NB4 (cell line): ENCODE data around the gene NPAS2.
A peak's percentile ranks its signal among the peaks of the same experiment; 100 is the strongest.

ENCODE experiments used
- DNase-seq: peaks from one replicate; pipeline ENCODE4 v3.0.0; 2010; ENCODE audit warnings: low read depth
- H3K4me3 ChIP-seq: one replicate; pipeline ENCODE4 v1.5.1; 2011; ENCODE audit warnings: mild to moderate bottlenecking, low read depth, low read length, moderate library complexity
- MYC ChIP-seq: IDR thresholded peaks from 2 replicates; pipeline ENCODE4 v1.6.1; 2011; ENCODE audit warnings: low read depth, low read length
- POLR2A ChIP-seq: IDR thresholded peaks from 2 replicates; pipeline ENCODE4 v1.6.1; 2011; ENCODE audit warnings: mild to moderate bottlenecking; ENCODE audit not compliant: insufficient read length; ENCODE audit errors: extremely low read depth
- TF ChIP-seq, protein P1 (sequence below): IDR thresholded peaks from 2 replicates; pipeline ENCODE4 v1.6.1; 2011; ENCODE audit warnings: low read depth, low read length
- TF ChIP-seq, protein P2 (sequence below): IDR thresholded peaks from one replicate; pipeline ENCODE4 v1.5.1; 2012; ENCODE audit warnings: low read depth, low read length

Gene NPAS2

DNA sequence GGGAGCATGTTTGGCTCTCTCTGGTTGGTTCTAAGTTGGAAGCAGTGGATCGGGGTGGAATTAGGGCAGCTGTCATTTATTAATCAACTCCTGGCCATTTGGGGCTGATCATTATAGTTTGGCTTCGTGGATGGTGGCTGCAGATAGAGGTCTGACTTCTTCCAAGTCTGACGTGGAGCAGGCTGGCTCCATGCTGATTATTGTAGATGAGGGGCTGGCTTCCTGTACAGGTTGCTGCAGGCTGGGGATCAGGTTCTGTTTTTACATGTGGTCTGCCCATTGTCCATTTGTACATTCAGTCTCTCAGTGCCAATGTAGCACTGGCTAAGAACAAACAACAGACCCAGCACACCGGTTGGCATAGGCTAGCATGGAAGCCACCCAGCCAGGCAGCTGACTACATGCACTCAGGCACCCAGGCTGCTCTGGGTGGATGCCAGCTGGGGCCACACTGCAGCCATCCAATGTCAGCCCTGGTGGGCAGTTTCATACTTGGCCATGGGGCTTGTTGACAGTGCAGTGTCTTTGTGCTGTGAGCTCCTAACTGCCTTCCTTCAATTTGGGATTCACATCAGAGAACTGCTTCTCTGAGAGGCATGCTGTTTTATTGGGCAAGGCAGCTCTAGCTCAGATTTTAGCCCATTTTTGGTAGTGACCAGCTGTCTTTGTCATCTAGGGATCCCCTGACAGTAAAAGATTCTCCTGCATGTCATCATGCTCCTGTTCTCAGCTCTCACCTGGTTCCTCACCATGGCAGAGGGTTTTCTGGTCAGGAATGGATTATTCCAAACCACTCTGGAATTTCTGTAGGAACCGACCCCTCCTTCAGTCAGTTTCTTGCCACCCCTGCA lies 25.4 kb downstream of the NPAS2 start:
- TF ChIP-seq, protein P1, sequence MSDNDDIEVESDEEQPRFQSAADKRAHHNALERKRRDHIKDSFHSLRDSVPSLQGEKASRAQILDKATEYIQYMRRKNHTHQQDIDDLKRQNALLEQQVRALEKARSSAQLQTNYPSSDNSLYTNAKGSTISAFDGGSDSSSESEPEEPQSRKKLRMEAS: no peak
- TF ChIP-seq POLR2A: no peak
- TF ChIP-seq, protein P2, sequence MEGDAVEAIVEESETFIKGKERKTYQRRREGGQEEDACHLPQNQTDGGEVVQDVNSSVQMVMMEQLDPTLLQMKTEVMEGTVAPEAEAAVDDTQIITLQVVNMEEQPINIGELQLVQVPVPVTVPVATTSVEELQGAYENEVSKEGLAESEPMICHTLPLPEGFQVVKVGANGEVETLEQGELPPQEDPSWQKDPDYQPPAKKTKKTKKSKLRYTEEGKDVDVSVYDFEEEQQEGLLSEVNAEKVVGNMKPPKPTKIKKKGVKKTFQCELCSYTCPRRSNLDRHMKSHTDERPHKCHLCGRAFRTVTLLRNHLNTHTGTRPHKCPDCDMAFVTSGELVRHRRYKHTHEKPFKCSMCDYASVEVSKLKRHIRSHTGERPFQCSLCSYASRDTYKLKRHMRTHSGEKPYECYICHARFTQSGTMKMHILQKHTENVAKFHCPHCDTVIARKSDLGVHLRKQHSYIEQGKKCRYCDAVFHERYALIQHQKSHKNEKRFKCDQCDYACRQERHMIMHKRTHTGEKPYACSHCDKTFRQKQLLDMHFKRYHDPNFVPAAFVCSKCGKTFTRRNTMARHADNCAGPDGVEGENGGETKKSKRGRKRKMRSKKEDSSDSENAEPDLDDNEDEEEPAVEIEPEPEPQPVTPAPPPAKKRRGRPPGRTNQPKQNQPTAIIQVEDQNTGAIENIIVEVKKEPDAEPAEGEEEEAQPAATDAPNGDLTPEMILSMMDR: no peak
- TF ChIP-seq MYC: no peak
- no peak for DNase-seq
- no peak overlapping the region for H3K4me3 ChIP-seq

DNA sequence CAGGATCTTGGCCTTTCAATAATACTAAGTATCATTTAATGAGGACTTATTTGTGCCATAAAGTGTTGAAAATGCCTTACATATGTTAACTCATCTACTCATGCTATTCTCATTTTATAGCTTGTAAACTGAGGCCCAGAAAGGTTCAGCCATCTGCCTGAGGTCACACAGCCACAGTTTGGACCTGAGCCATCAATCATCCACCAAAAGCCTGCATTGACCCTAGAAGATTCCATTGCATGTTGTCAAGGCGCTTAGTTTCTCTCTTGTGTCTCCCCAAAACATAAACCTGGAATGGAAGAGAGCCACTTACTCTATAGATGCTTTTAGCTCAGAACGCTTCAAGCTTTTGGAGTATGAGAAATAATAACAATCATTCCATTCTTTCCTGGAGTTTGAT lies 26.8 kb downstream of the NPAS2 start:
- no peak for DNase-seq
- TF ChIP-seq POLR2A: no peak
- TF ChIP-seq, protein P1: no peak
- H3K4me3 ChIP-seq: no peak overlapping the region

DNA sequence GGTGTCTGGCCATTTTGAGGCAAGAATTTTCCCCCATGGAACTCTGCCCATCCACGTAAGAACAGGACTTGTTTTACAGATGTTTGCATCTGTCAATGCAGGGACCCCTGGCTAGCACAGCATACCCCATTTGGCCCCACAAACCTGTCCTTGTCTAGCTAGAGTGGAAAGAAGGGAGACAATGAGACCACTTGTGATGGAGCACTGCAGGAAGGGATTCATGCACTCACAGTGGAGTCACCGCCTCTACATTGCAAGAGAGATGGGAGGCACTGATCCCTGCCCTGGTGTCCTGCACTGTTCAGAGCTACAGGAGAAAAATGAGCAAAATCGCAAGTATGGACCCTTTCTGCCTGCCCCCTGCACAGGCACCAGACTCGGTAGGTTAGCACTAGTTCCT lies 32.5 kb downstream of the NPAS2 start:
- TF ChIP-seq, protein P2: no peak
- TF ChIP-seq, protein P1: no peak
- TF ChIP-seq MYC: no peak
- no peak for TF ChIP-seq POLR2A
- H3K4me3 ChIP-seq: no peak overlapping the region
- DNase-seq: no peak

DNA sequence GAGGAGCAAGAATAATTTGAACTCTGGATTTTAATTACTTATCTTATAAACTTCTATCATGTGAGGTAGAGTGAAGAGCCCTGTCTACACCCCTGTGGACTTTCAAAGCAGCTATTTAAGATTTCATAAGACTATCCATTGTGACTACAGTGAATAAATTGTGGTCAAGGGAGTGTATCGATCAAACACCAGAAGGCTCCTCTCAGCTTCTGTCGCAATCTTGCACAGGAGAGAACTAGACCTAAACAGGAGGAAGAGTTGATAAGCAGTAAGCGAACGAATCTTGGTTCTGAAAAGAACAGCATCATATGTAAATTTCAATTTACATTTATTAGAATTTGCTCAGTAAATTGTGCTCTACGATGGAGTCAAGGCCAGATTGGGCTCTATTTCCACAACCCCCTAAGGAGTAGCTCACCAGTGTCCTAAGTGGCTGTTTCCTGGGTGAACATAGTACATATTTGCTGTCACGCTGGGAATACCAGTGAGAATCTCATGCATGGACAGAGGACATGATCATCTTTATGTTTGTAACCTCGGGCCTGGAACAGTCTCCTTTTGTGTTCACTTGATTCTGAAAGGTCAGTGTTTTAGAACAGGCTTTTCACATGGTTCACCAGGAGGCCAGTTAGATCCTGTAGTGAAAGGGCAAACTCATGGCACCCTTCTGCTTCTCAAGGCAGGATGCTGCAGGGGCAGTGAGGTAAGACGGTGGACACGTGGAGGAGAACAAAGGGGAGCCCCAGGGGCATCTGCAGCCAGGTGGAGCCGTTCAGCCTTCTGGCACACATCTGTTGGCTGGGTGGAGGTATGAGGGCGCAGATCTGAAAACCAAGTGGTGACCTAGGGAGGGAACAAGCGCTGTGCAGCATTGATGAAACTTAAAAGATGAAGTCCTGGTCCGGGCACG lies 33.3 kb downstream of the NPAS2 start:
- H3K4me3 ChIP-seq: no peak overlapping the region
- DNase-seq: peak; percentile 66
- TF ChIP-seq POLR2A: no peak
- TF ChIP-seq MYC: no peak
- TF ChIP-seq, protein P2: no peak
- TF ChIP-seq, protein P1: no peak

DNA sequence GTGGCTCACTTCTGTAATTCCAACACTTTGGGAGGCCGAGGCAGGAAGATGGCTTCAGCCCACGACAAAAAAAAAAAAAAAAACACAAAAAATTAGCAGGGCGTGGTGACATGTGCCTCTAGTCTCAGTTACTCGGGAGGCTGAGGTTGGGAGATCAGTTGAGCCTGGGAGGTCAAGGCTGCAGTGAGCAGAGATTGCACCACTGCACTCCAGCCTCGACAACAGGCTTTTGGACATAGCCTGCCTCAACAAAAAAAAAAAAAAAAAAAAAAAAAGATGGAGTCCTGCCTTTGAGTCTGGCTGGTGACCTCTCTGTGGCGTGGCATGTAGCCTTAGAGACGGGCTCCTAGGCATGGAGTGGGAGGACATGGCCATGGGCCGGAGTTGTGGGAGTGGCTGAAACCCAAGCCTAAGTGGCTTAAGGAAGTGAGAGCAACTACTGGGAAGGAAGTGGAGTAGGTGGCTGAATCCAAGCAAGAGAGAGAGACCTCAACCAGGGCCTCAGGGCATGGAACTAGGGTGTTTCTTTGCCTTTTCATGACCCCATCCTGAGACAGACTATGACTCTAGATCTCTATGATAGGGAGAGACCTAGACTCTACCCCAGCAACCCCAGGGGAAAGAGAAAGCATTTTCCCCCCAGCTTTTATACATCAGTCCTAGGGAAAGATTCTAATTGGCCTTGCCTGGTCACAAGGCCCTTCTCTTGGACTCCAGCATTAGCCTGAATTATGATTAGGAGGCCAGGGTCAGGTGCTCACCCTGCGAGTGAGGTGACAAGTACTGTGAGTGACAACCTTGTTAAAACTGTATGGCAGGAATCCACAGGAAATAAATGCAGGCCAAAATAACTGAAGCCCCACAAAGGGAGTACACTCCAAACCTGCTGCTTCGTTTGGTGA lies 34.2 kb downstream of the NPAS2 start:
- peak; percentile 42 for DNase-seq
- H3K4me3 ChIP-seq: no peak overlapping the region
- no peak for TF ChIP-seq POLR2A

DNA sequence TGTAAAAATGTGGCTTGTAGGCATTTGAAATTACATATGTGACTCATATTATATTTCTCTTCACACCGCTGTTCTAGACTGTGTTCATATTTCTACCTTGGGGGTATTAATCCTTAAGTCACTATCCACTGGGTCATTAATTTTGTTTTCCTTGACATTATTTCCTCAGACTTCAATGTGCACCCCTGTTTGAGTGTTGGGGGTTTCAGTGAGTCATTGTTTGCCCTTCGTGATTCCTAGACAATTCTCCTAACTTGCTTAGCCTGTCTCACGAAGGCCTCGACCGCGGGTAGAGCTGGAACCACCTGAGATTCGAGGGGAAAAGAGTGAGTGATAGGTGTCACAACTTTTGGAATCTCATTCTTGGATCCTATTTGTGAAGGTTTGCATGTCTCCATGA lies 35.1 kb downstream of the NPAS2 start:
- DNase-seq: no peak
- TF ChIP-seq POLR2A (no peak), MYC (no peak)
- TF ChIP-seq, protein P2: no peak
- TF ChIP-seq, protein P1: no peak
- no peak overlapping the region for H3K4me3 ChIP-seq
